ENCODE results near the gene SLC35A2.
A peak's percentile ranks its signal among the peaks of the same experiment; 100 is the strongest.
"Not testable (repeated sequence)": the region's sequence is repeated elsewhere in the genome, so short reads cannot be mapped to it uniquely, and the experiment has no call there.

Gene SLC35A2

DNA sequence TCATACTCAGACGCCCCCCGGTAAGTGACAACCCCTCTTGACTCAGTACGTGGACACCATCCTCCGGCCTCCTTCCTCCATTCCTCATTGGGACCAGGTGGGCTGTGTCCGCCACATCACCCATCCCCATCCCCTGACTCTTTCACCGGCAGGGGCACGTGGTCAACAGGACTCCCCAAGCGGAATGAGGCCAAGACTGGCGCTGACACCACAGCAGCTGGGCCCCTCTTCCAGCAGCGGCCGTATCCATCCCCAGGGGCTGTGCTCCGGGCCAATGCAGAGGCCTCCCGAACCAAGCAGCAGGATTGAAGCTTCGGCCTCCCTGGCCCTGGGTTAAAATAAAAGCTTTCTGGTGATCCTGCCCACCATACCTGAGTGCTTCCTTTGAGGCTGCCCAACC, 8.7 kb downstream of the SLC35A2 start:
- no peak for DNase-seq (ENCODE audit: low read depth)

DNA sequence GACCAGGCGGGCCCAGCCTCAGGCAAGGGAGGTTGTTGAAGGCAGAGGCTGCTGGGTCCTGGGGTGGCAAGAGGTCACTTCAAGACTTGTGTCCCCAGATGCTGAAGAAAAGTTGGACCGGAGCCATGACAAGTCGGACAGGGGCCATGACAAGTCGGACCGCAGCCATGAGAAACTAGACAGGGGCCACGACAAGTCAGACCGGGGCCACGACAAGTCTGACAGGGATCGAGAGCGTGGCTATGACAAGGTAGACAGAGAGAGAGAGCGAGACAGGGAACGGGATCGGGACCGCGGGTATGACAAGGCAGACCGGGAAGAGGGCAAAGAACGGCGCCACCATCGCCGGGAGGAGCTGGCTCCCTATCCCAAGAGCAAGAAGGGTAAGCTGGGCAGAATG, 9.3 kb downstream of the SLC35A2 start:
- no peak for DNase-seq (ENCODE audit: low read depth)

DNA sequence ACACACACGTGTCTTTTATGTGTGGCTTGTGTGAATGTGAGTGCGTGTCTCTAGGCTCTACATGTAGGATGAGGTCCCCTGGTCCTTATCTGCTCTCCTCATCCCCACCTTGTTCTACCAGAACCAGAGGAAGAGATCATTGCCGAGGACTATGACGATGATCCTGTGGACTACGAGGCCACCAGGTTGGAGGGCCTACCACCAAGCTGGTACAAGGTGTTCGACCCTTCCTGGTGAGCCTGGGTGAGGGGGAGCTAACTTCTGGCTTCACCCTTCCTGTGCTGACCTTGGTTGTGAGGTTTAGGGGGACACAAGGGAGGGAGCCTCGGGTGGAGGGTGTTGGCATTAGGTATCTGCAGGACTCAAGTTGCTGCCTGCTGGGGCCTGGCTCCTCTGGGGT, 10.4 kb downstream of the SLC35A2 start:
- no peak for DNase-seq (ENCODE audit: low read depth)

DNA sequence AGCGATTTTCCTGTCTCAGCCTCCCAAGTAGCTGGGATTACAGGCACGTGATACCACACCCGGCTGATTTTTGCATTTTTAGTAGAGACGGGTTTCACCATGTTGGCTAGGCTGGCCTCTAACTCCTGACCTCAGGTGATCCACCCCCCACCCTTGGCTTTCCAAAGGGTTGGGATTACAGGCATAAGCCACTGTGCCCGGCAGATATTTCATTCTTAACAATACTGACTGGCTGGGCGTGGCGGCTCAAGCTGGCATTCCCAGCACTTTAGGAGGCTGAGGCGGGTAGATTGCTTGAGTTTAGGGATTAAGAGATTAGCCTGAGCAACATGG, 12.4 kb downstream of the SLC35A2 start:
- DNase-seq (ENCODE audit: low read depth), result no peak

DNA sequence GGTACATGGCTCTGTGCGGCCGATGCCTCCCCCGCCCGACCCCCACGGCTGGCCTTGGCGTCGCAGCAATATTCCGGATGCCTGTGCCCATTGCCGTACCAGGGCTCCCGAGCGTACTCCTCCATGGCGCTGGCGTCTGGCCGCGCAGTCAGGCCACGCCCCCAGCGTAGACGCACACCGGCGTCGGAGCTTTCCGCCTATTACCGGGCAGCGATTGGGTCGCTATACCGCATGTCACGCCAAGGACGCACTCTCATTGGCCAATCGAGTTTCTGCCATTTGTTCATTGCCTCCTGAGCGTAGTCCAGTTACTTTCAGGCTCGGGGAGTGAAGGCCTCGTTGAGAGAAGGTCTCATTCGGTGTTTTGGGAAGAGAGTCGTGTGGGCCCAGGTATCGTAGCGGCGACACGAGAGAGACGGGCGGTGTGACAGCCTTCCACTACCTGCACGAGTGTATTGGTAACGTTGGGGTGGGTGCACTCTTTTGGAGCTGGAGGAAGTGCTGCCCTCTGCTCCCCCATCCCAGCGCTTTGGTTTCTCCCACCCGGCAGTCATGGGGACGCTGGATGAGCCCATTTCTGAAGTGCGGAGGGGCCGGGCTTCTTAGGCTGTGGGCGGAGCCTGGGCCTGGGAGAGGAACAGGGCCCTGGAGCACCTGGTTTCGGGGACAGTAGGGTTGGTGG, 13.7 kb downstream of the SLC35A2 start, which contains the start of the genes PQBP1 and TIMM17B:
TSS of gene PQBP1 (plus strand) at position 306 of the 682 bp plus-strand sequence. CDS start 580 bp downstream, outside the sequence.
TSS of gene TIMM17B (minus strand) at position 144 of the 682 bp plus-strand sequence. CDS start at position 125, 19 bp downstream.
- DNase-seq (ENCODE audit: low read depth), result peak; percentile 96

DNA sequence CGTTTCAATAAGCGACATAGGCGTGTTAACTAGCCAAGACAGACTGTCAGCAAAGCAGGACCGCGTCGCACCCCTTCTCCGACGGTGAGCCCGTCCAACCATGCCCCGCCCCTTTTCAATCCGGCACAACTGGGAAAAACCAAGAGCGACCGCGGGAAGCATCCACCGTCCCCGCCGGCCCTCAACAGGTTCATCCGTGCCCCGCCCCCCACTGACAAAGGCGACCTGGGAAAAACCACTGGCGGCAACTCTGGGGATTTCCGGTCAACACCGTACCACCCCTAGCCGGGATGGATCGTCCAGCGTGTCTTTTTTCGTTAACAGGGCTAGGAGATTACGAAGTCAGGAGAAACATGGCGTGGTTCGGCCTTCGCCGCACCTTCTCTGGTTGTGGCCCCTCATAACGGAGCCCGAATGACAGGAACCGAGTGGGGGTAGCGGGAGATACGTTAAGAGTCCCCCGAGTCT, 14.3 kb downstream of the SLC35A2 start:
- peak; percentile 66 for DNase-seq (ENCODE audit: low read depth)

DNA sequence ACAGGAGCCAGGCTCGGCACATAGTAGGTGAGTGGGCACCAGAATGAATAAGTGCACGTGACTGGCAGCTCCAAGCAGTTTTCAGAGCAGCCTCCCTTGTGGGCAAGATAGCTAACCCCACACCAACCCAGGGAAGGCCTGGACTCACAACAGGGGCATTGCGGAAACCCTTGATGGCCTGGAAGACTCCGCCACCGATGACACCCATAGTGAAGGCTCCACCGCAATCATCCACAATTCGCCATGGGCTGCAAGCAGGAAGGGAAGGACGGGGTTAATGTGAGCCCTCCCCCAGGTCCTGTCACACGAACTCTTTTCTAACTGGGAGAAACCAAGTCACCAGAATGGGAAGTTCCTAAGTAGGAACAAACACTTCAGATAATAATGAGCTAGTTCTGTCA, 14.8 kb downstream of the SLC35A2 start:
- no peak for DNase-seq (ENCODE audit: low read depth)

DNA sequence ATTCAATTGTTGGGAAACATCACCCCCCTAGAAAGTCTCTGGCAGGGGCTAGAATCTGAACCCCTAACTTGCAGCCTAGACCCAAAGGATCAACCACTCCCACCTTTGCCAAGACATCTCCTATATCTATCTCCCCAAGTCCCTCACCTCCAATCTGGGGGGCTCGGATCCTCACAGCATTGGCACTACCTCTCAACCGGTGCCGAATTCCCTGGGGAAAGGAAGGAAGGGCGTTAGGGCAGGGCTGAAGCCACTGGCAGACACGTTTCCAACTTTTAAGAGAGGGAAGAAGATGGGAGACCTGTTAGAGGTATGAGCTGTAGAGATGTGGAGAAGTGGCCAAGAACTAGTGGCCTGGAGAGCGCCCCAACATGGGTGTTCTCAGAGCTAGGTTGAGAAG, 16.6 kb downstream of the SLC35A2 start:
- no peak for DNase-seq (ENCODE audit: low read depth)

DNA sequence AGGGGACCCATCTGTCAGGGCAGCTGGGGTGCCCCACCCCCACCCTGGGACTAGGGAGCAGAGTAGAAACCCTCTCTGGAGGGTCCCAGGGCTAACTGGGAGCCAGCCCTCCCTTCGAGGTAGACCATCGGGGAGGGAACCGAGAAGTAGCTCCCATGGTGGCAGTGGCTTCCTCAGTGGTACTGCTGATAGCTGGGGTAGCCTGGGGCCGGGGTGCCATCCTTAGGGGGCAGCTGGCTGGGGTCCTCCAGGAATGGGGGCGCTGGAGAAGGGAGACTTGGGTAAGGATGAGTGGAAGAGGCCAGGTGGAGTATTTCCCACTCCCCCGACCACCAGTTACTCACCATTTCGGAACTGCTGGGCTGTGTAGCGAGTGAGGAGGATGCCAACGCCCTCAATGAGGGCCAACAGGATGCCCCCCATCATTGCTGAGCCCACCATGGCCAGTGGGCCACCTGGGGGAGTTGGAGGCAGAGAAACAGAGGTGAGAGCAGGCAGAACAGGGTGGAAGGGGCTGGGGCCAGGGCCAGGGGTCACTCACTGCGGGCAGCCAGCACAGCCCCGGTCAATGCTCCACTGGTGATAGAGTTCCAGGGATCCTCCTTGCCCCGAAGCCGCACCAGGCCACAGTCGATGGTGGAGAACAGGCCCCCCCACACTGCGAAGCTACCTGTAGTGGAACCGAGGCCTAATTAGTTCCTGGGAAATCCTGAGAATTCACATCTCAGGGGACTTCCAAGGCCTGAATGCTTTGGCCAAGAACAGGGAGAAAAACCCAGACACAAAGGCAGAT, 17.7 kb downstream of the SLC35A2 start:
- no peak for DNase-seq (ENCODE audit: low read depth)

DNA sequence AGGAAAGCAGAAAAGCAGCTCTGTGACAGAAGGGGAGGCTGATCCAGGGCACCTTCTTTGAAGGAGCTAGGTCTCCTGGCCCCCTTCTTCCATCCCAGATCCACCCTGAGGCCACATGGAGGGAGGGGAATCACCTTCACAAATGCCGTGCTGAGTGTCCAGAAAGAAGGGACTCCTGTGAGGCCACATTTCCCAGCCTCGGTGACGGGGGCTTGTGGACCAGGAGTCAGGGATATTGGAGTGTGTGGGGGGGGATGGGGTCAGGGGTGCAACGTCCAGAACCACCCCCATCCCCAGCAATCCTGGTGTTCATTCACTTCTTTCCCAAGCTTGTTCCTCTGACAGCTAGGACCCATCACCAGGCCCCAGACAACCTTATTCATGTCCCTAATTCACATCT, 18.6 kb downstream of the SLC35A2 start:
- no peak for DNase-seq (ENCODE audit: low read depth)

DNA sequence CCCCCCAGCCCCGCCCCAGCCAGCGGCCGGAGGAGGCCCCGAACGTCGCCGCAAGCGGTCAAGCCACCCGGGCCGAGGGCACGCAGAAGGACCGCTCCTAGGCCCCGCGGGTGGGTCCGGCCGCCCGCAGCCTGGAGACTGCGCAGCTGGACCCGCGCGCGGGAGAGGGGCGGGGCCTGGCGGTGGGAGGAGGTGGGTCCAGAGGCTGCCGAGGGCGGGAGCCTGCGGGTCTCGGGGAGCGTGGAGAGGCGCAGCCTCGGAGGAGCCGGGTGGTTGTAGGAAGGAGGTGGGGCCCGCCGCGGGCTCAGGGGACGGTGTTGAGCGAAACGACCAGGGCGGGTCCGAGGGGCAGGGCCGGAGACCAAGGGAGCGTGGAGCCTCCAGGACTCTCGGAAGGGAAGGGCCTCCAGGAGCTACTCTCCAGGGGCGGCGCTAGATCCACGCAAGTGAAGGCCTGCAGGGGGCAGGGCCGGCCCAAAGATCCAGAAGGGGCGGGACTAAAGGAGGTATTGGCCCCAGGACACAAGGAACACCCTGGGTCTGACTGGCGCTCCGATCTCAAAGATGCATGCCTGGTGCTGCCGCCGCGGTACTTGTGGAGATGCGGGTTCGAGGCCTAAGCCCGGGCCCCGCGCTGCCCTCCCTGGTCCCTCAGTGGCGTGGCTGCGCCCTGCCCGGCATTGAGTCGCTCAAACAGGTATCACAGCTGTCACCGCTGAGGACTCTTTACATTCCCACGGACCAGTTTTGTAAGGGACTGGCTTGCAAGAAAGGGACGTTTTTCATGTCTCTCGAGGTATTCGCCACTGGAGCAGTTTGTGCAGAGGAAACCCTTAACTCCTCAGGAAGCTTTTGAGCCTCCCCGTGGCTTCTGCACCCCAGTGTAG, 19.8 kb downstream of the SLC35A2 start:
- peak; percentile 83 for DNase-seq (ENCODE audit: low read depth)

DNA sequence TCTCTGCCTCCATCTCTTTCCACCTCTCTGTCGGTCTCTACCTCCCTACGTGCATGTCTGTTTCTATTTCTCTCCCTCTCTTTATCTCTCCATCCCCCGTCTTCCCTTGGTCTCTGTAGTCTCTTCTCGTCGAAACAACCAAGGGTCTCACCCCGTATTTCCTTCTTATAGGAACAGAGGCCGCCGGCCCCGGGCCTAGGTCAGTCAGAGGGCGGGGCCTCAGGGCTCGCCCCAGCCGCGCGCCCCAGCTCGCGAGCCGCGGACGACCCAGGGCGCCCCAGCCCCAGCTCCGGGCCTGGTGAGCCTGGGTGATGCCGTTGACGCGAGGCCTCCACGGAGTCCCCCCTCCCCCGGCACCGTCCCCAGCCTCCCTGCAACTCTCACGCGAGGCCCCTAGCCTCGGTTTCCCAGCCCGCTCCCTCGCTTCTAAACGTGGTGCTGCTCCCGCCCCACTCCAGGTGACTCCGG, 20.5 kb downstream of the SLC35A2 start:
- DNase-seq (ENCODE audit: low read depth), result no peak

DNA sequence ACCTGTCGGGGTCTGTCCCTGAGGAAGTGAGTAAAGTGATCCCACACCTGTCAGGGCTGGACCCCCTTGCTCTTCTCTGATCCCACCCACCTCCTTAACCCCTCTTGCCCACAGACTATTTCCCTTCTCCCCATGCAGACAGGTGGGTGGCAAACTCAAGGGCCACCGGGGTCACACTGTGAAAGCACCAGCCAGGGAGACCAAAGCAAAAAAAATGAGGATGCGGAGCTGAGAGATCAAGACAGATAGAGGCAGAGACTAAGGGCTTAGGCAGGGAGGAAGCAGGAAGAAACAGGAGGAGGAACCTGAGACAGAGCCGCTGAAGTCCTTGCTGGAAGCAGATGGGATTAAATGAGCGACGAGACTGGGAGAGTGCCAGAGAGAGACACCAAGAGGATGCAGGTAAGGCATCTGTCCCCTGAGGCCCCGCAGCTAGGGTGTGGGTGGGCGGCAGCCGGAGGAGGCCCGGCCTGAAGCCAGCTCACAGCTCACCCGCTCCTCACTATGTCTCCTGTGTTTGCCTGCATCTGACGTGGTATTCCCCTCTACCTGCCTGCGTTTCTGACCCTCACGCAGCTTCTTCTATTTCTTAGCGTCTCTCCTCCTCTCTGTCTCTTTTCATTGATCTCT, 21.0 kb downstream of the SLC35A2 start:
- DNase-seq (ENCODE audit: low read depth), result no peak

DNA sequence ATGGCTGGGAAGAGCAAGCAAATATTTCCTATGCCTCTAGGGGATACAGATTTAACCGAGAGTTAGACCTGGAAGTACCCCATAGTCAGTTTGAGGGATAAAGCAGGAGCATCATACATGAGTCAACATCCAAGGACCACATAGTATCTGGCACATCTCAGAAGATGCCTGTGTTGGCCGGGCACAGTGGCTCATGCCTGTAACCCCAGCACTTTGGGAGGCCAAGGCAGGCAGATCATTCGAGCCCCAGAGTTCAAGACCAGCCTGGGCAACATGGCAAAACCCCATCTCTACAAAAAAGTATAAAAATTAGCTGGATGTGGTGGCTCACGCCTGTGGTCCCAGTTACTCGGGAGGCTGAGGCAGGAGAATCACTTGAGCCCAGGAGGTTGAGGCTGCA, 24.9 kb downstream of the SLC35A2 start:
- not testable (repeated sequence) for DNase-seq (ENCODE audit: low read depth)

DNA sequence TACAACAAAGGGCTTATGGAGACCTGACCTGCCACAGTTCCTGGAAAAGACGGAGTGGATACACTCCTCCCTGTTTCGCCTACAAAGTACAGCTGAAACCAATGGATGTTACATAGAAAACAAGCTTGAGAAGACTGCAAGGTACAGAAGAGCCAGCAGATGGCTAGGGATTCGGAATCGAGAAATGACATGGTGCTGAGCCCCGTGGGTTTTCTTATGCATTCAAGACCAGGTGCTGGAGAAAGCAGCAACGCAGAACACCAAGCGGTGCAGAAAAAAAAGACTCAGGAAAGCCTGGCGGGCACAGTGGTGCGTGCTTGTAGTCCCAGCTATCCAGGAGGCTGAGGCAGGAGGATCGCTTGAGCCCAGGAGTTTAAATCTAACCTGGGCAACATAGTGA, 27.7 kb downstream of the SLC35A2 start:
- DNase-seq (ENCODE audit: low read depth), result no peak

DNA sequence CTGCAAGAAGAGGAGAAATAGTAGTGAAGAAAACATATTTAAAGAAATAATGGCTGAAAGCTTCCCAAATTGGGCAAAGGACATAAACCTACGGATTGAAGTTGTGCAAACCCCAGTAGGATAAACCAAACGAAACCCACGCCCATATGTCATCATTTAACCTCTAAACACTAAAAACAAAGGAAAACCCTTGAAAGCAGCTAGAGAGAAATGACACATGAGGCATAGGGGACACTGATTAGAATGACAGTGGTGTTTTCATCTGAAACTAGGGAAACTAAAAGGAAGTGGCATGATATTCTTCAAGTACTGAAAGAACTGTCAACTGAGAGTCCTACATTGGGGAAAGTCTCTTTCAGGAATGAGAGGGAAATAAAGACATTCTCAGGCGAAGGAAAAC, 34.5 kb downstream of the SLC35A2 start:
- not testable (repeated sequence) for DNase-seq (ENCODE audit: low read depth)

DNA sequence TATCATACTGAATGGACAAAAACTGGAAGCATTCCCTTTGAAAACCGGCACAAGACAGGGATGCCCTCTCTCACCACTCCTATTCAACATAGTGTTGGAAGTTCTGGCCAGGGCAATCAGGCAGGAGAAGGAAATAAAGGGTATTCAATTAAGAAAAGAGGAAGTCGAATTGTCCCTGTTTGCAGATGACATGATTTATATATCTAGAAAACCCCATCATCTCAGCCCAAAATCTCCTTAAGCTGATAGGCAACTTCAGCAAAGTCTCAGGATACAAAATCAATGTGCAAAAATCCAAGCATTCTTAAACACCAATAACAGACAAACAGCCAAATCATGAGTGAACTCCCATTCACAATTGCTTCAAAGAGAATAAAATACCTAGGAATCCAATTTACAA, 39.4 kb downstream of the SLC35A2 start:
- DNase-seq (ENCODE audit: low read depth), result not testable (repeated sequence)

DNA sequence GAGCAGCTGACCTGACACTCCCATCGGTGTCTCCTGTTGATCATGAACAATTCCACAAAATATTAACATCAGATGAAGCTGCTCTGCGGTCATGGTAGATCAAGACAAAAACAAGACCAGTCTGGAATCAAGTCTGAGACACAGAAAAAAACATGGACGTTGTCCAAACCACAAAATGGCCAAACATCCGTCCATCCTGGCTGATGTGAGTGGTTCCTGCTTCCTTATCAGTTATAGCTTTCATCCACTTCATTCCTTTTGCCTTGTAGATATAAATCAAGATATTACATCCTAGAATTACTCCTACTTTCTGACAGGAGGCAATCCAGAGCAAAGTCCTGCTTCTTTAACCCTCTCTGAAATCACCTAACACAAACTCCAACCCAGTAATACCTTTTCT, 47.2 kb downstream of the SLC35A2 start:
- DNase-seq (ENCODE audit: low read depth), result peak; percentile 29

DNA sequence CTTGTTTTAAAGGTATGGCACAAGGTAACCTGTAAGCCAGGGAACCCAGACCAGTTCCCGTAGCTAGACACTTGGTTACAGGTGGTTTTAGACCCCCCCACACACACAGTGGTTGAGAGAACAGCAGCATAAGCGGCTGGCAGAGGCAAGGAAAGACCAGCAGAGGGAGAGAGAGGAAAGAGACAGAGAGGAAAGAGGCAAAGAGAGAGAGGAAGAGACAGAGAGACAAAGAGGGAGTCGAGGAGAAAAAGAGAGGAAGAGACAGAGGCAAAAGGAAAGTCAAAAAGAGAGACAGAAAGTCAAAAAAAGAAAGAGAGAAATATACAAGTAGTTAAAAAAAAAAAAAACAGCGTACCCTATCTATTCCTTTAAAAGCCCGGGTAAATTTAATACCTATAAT, 56.5 kb downstream of the SLC35A2 start:
- DNase-seq (ENCODE audit: low read depth), result no peak

DNA sequence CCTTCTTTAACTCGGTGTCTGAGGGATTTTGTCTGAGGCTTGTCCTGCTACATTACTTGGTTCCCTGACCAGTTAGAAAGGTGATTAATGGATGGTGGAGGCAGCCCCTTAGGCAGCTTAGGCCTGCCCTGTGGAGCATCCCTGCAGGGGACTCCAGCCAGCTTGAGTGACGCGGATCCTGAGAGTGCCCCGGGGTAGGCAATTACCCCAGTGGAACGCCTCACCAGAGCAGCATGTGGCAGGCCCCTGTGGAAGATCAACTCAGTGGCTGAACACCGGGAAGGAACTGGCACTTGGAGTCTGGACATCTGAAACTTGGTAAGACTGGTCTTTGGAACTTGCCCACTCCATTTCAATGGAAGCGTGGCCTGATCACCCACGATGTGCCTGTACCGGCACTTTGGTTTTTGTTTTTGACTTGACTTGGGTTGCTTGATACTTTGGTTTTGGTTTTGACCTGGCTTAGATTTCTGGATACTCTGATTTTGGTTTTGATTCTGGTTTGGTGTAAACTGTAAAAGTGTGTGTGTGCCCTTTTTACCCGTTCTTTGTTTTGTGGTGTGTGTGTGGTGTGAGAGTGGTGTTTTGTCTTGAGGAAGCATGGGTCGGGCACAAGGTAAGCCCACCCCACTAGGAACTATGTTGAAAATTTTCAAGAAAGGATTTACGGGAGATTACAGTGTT, 57.2 kb downstream of the SLC35A2 start:
- not testable (repeated sequence) for DNase-seq (ENCODE audit: low read depth)

DNA sequence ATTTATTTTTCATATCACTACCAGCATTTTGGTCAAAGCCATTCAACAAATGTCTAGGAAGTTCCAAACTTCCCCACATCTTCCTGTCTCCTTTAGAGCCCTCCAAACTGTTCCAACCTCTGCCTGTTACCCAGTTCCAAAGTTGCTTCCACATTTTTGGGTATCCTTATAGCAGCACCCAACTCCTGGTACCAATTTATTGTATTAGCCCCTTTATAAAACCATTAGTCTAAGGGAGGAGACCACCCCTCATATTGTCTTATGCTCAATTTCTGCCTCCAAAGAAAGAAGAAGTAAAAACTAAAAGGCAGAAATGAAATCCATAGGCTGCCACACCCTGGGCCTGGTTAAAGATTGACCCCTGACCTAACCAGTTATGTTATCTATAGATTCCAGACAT, 58.0 kb downstream of the SLC35A2 start:
- DNase-seq (ENCODE audit: low read depth), result not testable (repeated sequence)
